Pulmonary artery endothelial cell (primary cell): ENCODE results near the gene SPINT1. TPM values are rescaled to one million over a fixed set of nuclear protein-coding genes. Genes with fewer than 3 reads are reported as not detected.
A peak's percentile ranks its signal among the peaks of the same experiment; 100 is the strongest.

Experiments
- DNase-seq: peaks from one replicate; pipeline ENCODE4 v3.0.0-alpha.2; 2011; ENCODE audit warnings: low read depth, low spot score
- total RNA-seq: library from RNA; depleted of rRNA; stranded (reverse); fragments of >200 nt; gene quantifications from 2 replicates; pipeline ENCODE4 v1.2.3, GENCODE V29; 2014

The SPINT1 gene, protein sequence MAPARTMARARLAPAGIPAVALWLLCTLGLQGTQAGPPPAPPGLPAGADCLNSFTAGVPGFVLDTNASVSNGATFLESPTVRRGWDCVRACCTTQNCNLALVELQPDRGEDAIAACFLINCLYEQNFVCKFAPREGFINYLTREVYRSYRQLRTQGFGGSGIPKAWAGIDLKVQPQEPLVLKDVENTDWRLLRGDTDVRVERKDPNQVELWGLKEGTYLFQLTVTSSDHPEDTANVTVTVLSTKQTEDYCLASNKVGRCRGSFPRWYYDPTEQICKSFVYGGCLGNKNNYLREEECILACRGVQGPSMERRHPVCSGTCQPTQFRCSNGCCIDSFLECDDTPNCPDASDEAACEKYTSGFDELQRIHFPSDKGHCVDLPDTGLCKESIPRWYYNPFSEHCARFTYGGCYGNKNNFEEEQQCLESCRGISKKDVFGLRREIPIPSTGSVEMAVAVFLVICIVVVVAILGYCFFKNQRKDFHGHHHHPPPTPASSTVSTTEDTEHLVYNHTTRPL
- total RNA-seq, result 1.1 and 1.7 TPM in 2 replicates

DNA sequence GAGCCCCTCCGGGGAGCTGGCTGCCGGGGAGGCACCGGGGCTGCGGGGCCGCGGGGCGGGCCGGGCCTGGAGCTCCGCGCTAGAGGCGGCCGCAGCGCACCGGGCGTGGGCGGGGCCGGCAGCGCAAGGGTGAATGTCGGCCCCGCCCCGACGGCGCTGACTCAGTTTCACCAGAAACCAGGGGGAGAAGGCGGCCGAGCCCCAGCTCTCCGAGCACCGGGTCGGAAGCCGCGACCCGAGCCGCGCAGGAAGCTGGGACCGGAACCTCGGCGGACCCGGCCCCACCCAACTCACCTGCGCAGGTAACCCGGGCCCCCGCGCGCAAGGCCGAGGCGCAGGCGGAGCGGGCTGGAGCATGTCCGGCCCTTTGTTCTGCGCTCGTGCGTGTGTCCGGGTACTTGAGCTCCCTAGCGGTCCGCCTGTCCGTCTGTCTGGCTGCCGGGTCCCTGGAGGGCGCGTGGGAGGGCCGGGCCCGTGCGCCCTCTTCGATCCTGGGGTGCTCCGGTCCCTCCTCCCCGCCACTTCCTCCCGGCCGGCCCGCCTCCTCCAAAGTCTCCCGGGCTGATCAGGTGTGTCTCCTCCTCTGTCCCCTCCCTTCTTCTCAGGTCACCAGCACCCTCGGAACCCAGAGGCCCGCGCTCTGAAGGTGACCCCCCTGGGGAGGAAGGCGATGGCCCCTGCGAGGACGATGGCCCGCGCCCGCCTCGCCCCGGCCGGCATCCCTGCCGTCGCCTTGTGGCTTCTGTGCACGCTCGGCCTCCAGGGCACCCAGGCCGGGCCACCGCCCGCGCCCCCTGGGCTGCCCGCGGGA, at the start of gene SPINT1:
Gene SPINT1, plus strand, starts transcription at position 164 of the 811 bp plus-strand sequence. Its CDS starts 507 bp downstream, at position 671.
- DNase-seq, result no peak

DNA sequence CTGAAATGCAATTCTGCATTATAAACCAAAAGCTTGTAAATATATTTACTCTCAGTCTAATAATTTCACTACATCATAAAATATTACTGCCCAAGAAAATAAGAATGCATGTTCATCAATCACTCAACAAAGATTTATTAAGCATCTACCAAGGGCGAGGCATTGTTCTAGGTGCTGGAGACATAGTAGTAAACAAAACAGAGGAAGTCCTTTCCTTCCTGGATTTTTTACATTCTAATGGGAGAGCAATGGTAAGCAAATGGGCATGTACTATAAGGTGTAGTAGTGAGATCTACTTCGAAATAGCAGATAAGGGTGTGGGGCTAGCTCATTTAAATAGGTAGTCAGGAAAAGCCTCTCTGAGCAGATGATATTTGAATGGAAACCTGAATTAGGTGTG, 47.8 kb upstream of the SPINT1 start:
- DNase-seq, result no peak

DNA sequence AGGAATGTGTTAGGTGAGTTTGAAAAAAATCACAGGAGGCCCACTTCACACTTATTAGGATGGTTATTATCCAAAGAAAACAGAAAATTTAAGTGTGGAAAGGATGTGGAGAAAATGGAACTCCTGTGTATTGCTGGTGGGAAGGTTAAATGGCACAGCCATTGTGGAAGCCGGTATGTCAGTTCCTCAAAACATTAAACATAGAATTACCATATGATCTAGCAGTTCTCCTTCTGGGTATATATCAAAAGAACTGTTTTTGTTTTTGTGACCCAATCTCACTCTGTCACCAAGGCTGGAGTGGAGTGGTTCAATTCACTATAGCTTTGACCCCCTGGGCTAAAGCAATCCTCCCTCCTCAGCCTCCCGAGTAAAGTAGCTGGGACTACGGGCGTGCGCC, 47.3 kb upstream of the SPINT1 start:
- DNase-seq, result no peak

DNA sequence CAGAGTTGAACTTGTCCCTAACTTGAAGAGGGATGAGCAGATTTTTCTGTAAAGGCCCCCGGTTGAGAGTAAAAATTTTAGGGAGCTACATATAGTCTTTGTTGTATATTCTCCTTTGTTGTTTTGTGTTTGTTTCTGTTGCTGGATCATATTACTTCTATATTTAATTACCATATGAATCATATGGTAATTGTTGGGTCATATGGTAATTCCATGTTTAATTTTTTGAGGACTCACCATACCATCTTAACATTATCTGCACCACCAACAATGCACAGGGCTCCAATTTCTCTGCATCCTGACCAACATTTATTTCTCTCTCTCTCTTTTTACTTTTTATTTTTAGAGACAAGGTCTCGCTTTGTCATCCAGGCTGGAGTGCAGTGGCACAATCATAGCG, 44.3 kb upstream of the SPINT1 start:
- DNase-seq, result no peak

DNA sequence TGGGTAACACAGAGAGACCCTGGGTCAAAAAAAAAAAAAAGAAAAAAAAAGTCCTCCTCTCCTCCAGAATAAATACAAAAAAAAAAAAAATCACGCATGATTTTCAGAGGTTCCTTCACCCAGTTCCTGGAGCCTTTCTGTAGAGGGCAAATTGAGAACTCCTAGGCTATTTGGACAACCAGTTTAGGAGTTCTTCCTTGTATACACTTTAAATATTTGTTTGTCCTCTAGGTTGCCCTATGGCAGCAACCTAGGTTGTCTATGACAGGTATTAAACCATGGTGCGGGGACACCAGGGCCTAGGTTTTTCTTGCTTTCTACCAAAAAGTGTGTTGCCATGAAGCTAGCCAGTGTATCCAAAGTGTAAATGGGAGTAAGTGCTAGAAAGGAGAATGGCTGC, 40.8 kb upstream of the SPINT1 start:
- no peak for DNase-seq

DNA sequence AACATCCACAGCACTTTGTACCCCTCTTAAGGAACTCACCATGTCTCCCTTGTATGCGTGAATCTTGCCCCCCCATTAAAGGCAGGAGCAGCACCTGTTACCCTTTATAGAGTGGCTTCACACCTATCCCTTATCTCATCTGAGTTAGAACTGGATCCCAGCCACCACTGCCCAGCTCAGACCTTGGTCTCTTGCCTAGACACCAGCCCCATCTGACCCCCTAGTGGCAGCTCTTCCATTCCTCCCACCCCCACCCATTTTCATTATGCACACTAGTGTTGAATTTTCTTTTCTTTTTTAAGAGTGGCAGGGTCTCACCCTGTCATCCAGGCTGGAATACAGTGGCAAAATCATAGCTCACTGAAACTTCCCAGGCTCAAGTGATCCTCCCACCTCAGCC, 40.2 kb upstream of the SPINT1 start:
- no peak for DNase-seq

DNA sequence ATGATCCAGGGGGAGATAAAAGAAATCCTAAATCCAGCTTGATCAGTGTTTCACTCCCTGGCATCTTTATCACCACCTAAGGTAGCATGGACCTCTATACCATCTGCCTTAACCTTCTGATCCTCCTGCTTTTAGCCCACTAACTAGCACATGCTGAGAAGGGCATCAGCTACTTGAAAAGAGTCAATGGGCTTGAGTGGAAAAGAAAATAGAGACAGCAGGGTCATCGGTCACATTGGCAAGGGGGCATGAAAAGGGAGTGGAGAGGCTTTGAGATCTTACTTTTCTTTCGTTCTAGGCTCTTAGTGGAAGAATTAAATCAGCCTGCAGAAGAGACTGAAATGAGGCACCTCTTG, 37.2 kb upstream of the SPINT1 start:
- DNase-seq, result no peak

DNA sequence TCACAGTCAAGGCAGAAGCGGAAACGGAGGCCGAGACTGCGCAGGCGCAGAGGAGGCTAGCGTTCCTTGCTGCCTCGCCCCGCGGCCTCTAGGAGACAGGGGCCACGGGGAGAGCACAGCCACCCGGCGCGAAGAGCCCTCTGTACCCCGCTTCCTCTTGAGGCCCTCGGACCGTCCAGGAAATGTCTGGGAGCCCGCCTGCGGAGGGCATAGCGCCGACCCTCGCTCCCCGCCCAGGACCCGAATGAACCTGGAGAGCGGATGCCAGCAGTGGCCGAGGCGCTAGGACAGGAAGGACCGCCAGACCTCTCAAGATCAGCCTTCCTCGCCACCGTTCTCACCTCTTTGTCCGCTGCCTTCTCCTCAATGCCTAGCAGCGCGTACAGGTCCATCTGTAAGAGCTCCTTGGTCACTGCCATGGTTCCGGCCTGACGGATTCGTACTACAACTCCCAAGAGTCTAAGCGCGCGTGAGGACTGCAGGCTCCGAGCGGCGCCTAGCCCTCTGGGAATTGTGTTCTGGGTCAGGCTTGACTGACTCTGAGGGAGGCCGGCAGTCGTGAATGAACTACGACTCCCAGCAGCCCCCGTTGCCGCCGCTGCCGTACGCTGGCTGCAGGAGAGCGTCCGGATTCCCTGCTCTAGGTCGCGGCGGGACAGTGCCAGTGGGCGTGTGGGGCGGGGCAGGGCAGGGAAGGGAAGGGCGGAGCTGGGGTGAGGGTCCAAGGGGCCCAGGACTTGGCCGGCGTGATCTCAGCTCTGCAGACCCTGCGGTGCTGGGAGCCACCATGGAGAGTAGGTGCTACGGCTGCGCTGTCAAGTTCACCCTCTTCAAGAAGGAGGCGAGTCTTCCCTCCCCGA, 36.6 kb upstream of the SPINT1 start, which contains the start of the genes DNAJC17 and ZFYVE19:
Gene DNAJC17, minus strand, starts transcription at position 446 of the 860 bp plus-strand sequence. Its CDS starts 27 bp downstream, at position 419.
Gene ZFYVE19, plus strand, starts transcription at position 62 of the 860 bp plus-strand sequence. Its CDS starts 501 bp downstream, at position 563.
- peak; percentile 92 for DNase-seq

DNA sequence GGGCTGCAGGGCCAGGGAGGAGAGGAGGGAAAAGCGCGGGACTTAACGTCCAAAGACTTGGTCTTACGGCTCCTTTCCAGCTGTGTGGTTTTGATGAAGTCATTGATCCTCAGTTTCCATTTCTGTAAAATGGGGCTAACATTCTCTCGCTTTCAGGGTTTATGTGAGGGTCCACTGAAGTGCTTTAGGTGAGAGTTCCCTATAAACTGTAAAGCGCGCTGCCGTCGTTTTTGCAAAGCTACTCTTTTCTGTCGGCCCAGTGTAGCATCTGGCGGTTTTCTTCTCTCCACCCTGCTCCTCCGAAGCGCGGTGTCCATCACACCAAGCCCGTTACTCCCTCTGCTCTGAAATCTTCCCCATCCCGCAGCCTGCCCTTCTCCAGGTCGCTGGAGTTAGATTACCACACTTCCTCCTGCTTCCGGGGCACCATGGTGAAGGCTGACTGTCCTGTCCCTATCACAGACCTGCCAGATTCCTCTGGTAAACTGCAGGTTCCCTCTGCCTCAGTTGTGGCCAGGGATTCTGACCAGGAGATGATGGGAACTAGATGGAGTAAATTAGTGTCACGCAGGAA, 35.9 kb upstream of the SPINT1 start:
- DNase-seq, result no peak

DNA sequence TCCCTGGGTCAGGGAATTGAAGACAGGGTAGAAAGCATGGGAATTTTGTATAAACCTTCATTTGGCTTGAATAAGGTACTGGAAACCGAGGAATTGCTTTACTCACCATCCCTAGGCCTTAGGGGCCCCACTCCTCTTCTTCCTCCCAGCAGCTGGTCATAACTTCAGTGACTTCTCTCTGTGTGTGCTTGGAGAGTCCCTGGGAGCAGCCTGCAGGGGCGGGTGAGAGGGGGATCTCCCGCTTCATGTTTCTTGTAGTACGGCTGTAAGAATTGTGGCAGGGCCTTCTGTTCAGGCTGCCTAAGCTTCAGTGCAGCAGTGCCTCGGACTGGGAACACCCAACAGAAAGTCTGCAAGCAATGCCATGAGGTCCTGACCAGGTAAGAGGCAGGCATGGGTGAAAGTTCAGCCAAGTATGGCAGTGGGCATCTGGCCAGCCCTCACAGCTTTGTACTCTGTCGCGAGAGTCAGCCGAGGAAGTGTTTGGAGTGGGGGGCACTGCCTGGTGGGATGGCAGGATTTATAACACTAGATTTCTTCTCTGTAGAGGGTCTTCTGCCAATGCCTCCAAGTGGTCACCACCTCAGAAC, 34.9 kb upstream of the SPINT1 start:
- DNase-seq, result no peak

DNA sequence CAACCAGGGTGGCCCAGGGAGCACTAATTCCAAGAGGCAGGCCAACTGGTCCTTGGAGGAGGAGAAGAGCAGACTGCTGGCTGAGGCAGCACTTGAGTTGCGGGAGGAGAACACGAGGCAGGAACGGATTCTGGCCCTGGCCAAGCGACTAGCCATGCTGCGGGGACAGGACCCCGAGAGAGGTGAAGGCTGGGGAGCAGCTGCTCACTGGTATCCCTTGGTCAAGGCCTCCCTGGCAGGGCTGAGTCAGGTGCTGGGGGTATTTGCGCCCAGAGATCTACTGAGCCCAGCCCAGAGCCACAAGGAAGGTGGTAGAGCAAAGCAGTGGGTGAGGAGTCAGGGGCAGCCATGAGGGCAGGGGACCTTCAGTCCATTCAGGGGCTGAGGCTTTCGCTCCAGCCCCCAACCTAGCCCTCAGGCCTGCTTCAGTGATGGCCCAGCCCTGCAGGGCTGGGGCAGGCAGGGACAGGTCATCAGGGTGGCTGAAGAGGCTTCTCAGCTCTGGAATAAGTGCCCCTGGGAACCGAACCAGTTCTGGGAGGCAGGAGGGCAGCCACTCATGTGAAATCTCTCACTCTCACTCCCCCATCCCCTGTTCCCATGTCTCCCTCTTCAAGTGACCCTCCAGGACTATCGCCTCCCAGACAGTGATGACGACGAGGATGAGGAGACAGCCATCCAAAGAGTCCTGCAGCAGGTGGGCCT, 31.0 kb upstream of the SPINT1 start:
- no peak for DNase-seq

DNA sequence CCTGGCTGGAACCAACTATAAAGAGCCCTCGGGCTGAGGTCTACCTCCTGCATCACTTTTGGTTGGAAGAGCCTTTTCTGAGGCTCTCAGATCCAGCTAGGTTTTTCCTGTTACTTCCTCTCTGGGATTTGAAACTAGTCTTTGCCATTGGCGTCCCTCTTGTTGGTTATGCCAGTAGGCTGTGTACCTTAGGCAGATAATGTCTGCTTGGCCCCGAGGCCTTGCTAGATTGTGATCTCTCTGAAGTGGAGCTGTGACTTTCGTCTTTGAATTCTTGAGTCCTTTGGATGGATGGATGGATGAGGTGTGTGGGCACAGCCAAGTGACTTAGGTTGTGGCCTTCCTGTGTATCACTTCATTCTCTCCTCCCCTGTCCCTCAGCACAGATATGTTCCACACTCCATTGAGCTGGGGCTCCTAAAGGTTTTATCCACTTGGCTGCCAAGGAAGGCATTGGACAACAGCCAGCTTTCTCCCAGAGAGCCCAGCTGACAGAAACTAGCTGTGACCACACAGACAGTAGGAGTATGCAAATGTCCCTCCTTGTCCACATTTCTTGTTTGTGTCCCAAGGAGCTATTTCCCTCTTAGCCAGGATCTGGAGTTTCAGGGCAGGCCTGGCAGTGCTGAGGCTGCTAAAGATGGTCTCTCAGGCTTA, 28.7 kb upstream of the SPINT1 start:
- no peak for DNase-seq

DNA sequence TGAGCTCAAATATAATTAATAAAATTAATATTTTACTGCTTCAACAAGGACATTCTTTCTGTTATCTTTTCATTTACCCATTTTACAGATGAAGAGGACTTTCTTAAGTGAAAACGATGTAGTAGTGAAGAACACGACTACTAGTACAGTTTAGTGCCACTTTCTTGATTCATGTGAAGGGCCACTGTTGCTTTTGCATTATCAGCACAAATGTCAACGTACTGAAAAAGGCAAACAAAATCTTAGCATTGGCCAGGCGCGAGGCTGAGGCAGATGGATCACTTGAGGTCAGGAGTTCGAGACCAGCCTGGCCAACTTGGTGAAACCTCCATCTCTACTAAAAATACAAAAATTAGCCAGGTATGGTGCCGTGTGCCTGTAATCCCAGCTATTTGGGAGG, 24.8 kb upstream of the SPINT1 start:
- no peak for DNase-seq

DNA sequence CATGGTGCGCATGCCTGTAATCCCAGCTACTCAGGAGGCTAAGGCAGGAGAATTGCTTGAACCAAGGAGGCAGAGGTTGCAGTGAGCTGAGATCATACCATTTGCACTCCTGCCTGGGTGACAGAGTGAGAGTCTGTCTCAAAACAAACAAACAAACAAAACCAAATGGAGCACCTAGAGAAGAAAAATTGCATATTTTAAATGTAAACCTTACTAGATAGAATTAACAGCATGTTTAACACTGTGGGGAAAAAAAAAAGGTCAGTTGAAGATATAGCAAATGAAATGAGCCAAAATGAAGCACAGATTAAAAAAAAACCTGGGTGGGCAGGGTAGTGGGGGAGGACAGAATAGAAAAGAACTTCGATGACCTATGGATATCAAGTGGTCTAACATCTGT, 22.7 kb upstream of the SPINT1 start:
- no peak for DNase-seq

DNA sequence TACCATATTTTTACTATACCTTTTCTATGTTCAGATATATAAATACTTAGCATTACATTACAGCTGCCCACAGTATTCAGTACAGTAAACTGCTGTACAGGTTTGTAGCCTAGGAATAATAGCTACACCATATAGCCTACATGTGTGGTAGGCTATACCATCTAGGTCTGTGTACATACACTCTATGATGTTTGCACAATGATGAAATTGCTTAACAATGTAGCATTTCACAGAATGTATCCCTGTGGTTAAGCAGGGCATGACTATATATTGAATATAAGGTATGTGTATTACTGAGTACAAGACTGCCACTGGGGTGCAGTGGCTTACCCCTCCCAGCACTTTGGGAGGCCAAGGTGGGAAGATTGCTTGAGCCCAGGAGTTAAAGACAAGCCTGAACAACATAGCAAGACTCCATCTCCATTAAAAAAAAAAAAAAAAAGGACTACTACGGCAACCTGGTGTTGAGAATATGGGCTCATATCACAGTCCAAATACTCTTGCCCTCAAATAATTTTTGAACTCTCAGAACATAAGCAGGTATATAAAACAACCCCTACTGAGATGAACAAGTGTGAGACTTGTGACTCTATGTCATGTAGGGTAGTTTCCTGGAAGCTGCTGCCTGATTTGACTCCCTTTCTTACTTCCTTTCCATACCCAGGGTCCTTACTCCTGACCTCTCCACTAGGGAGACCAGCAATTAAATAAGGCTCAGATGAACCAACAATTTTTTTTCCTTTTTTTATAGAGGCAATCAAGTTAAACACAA, 20.1 kb upstream of the SPINT1 start:
- no peak for DNase-seq

DNA sequence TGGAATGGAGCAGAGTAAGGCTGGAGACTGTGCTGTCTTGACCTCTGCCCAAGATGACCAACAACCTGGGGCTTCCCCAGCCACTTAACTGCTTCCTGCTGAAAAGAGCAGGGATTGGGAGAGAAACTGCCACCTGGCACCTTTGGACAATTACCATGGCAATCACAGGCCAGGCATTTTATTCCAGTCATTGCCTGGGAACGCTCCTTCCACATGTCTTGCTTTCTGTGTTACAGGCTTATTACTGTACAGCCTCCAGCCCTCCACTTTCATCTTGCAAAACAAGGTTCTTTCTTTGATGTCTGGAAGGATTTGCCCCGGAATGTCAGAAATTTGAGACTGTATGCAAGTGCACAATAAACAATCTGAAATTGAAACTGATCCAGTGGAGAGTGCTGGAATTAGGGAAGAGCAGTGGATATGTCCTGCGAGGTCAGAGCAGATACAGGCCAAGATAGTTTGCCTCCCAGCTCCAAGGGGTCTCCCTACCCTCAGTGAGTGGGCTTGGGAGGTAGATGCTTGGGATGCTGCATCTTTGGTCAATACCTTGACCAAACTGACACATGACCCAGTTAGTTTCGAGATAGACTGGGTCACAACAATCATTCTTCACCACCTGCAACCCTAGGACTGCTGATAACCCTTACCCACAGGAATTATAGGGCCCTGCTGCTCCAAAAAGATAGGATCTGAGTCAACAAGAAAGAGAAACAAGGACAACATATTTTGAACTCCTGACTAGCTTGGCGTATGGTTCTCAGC, 18.0 kb upstream of the SPINT1 start:
- no peak for DNase-seq

DNA sequence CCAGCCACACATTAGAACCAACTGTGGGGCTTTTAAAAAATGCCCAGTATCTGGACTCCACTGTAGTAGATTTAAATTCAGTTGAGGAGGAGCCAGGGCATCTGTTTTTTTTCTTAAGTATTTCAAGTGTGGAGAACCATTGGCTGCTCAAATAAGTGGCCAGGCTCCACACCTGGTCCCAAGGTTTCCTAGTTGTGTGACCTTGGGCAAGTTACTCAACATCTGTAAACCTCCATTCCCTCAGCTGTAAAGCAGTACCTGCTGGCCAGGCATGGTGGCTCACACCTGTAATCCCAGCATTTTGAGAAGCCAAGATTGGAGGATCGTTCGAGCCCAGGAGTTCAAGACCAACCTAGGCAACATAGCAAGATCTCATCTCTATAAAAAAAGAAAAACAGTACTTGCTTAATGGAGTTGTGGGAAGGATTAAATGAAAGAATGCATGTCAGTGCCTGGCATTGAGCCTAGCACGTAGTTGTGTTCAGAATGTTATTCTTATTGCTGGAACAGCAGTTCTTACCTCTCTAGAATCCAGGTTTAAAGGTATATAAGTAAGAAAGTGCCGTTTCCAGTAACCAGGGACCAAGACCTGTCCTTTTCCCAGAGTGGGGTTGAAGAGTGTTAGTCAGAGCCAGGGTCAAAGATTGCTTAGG, 17.3 kb upstream of the SPINT1 start:
- DNase-seq, result no peak
